AG04449 (cell line): ENCODE results near the gene COX7A2.

Experiments
- CTCF ChIA-PET: fragments of 350-600 bp; formaldehyde crosslinking; extraction: SDS; loops from one replicate; lab custom pipeline; 2021; ENCODE audit warnings: antibody characterized with exemption; lab: Yijun Ruan, JAX
- POLR2A ChIA-PET: fragments of 400-600, 350-600 bp; formaldehyde crosslinking; extraction: SDS; loops from one replicate; lab custom pipeline; 2020; ENCODE audit warnings: antibody characterized with exemption, inconsistent platforms; lab: Yijun Ruan, JAX
- DNase-seq: peaks from one replicate; pipeline ENCODE4 v3.0.0-alpha.2; 2010; ENCODE audit warnings: low read depth, low spot score
- H3K4me3 ChIP-seq: 2 replicates; pipeline ENCODE4 v1.5.1; 2011; ENCODE audit warnings: low read depth, mild to moderate bottlenecking, control low read depth, low read length
- CTCF ChIP-seq: IDR thresholded peaks from one replicate; pipeline ENCODE4 v1.5.1; 2011; ENCODE audit warnings: mild to moderate bottlenecking, moderate library complexity, low read length, control low read depth, inconsistent platforms; ENCODE audit not compliant: insufficient read depth; ENCODE audit errors: missing control alignments

Gene COX7A2

GRCh38 chr6:75243333-75244062 lies at the start of gene COX7A2:
COX7A2 (minus strand) TSS chr6:75243801; CDS start chr6:75243734, 67 bp downstream.
- peak; percentile 88 for DNase-seq
- ChIA-PET POLR2A (interaction anchor here (0.6 to 1.0 kb wide), 6 partner anchors 20 to 477 kb away, joined by 3 to 5 read pairs (median 3); partner anchors contain the start of gene COL12A1), CTCF (interaction anchor here (0.7 to 3.3 kb wide), 8 partner anchors 12 to 303 kb away, joined by 3 to 14 read pairs (median 4); no protein-coding TSS in a partner anchor)
- TF ChIP-seq CTCF: no peak
- peak within 1 kb of the TSS; percentile 99 for H3K4me3 ChIP-seq

- ChIA-PET CTCF (interaction anchor here (1.8 to 2.0 kb wide), 2 partner anchors 26 to 234 kb away, joined by 5 to 9 read pairs; no protein-coding TSS in a partner anchor), POLR2A (no interaction called here)
- no peak for TF ChIP-seq CTCF
- DNase-seq: no peak
- H3K4me3 ChIP-seq: no peak overlapping the region
Observed at GRCh38 chr6:75292555-75292954, 49.0 kb upstream of the COX7A2 start.

- ChIA-PET CTCF (interaction anchor here (1.8 to 2.0 kb wide), 2 partner anchors 25 to 235 kb away, joined by 5 to 9 read pairs; no protein-coding TSS in a partner anchor), POLR2A (no interaction called here)
- H3K4me3 ChIP-seq: no peak overlapping the region
- no peak for DNase-seq
- TF ChIP-seq CTCF: no peak
Observed at GRCh38 chr6:75291744-75292143, 48.1 kb upstream of the COX7A2 start.

GRCh38 chr6:75291331-75291730 lies 47.7 kb upstream of the COX7A2 start:
- ChIA-PET CTCF (interaction anchor here (1.3 to 2.0 kb wide), 2 partner anchors 234 to 236 kb away, joined by 4 to 9 read pairs; no protein-coding TSS in a partner anchor), POLR2A (no interaction called here)
- no peak for TF ChIP-seq CTCF
- no peak for DNase-seq
- H3K4me3 ChIP-seq: no peak overlapping the region

GRCh38 chr6:75290136-75290945 lies 46.7 kb upstream of the COX7A2 start:
- CTCF ChIA-PET: interaction anchor here (0.6 to 1.3 kb wide), 3 partner anchors 214 to 256 kb away, joined by 3 to 4 read pairs (median 3); no protein-coding TSS in a partner anchor
- no peak for DNase-seq
- no peak for TF ChIP-seq CTCF
- POLR2A ChIA-PET: interaction anchor here (0.6 kb wide), 1 partner anchor 1587 kb away, joined by 3 read pairs; no protein-coding TSS in a partner anchor
- no peak overlapping the region for H3K4me3 ChIP-seq
